ENCODE measurements around the gene CYP2S1.
A peak's percentile ranks its signal among the peaks of the same experiment; 100 is the strongest.
"Not testable (repeated sequence)": the region's sequence is repeated elsewhere in the genome, so short reads cannot be mapped to it uniquely, and the experiment has no call there.

The CYP2S1 gene

GRCh38 chr19:41192574-41193429 is at the start of gene CYP2S1:
Gene CYP2S1 (plus strand): TSS chr19:41193219. CDS start chr19:41193265, 46 bp downstream.
- no peak for DNase-seq

GRCh38 chr19:41144403-41144802 is 48.6 kb upstream of the CYP2S1 start:
- peak; percentile 47 for DNase-seq

GRCh38 chr19:41149831-41150230 is 43.2 kb upstream of the CYP2S1 start:
- DNase-seq = no peak

GRCh38 chr19:41150986-41151385 is 42.0 kb upstream of the CYP2S1 start:
- DNase-seq = not testable (repeated sequence)

- no peak for DNase-seq
Observed at GRCh38 chr19:41154060-41154459, 39.0 kb upstream of the CYP2S1 start.

GRCh38 chr19:41156207-41156606 is 36.8 kb upstream of the CYP2S1 start:
- DNase-seq = no peak

- DNase-seq = no peak
Observed at GRCh38 chr19:41159881-41160280, 33.1 kb upstream of the CYP2S1 start.

GRCh38 chr19:41161903-41162302 is 31.1 kb upstream of the CYP2S1 start:
- DNase-seq = no peak

GRCh38 chr19:41166944-41167804 is 25.8 kb upstream of the CYP2S1 start:
- no peak for DNase-seq

- DNase-seq = no peak
Observed at GRCh38 chr19:41172297-41173164, 20.5 kb upstream of the CYP2S1 start.

GRCh38 chr19:41174297-41174928 is 18.6 kb upstream of the CYP2S1 start:
- DNase-seq = no peak

GRCh38 chr19:41175801-41176777 is 16.9 kb upstream of the CYP2S1 start:
- DNase-seq = no peak

GRCh38 chr19:41180173-41180572 is 12.8 kb upstream of the CYP2S1 start:
- DNase-seq = not testable (repeated sequence)

GRCh38 chr19:41186971-41187883 is 5.8 kb upstream of the CYP2S1 start:
- no peak for DNase-seq

GRCh38 chr19:41187884-41188279 is 5.1 kb upstream of the CYP2S1 start:
- no peak for DNase-seq

- no peak for DNase-seq
Observed at GRCh38 chr19:41189425-41190065, 3.5 kb upstream of the CYP2S1 start.

- no peak for DNase-seq
Observed at GRCh38 chr19:41193430-41194156, 574 bp downstream of the CYP2S1 start.

- DNase-seq = no peak
Observed at GRCh38 chr19:41194157-41194552, 1.1 kb downstream of the CYP2S1 start.
